Measurements from ENCODE around the gene TTC9B. TPM values are rescaled to one million over a fixed set of nuclear protein-coding genes. Genes with fewer than 3 reads are reported as not detected.

TTC9B gene
- total and polyA plus RNA-seq, 2 of the 13 experiments (the other 11 are each of a cell fraction or from before 2014, with no cell fraction given), result not detected

DNA sequence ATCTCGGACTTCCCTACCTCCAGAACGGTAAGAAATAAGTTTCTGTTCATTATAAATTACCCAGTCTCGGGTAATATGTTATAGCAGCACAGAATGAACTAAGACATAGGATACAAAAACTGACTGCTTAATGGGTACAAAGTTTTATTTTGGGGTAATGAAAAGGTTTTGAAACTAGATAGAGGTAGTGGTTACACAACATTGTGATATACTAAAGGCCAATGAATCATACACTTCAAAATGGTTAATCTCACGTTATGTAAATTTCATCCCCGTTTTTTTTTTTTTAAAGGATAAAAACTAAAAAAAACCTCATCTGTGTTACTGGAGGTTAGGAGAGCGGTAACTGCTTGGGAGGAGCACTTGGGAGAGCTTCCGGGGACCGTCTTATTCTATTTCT is 43.4 kb upstream of the TTC9B start:
- POLR2A ChIA-PET, result no interaction called here
- 96% methylated on average over 8 of the region's 8 CpGs for WGBS (ENCODE audit: low lambda C conversion rate)
- intact Hi-C loops (cut with micrococcal nuclease; ENCODE audit: unreplicated experiment) (no loop called here), in situ Hi-C loops (cut with HindIII; ENCODE audit: extremely low pct_ligation_motif_present, low pct_unique_long_range_greater_than_20kb) (no loop called here)
- H4K20me1 ChIP-seq (ENCODE audit: insufficient read depth, low read length), result peaks cover 3% of the 10 kb centered on the region
- ATAC-seq (no peak), FAIRE-seq (no peak), DNase-seq (ENCODE audit: low spot score) (no peak)
- H3K4me2 ChIP-seq (ENCODE audit: low read depth, low read length), result no peak overlapping the region
- H3K9ac ChIP-seq (ENCODE audit: insufficient read depth, low read depth, low read length), result no peak overlapping the region
- no peaks in the 10 kb centered on the region for H3K4me1 ChIP-seq (ENCODE audit: insufficient read depth, low read length)
- H2AFZ ChIP-seq (ENCODE audit: low read length), result no peak overlapping the region
- no peak overlapping the region for H3K4me3 ChIP-seq (replicated peaks in 1 of 3; ENCODE audit: insufficient read depth in 1 of 3, low read depth in 2 of 3, low read length in 3 of 3)
- peaks cover 15 to 35% of the 10 kb centered on the region in 2 experiments; a peak in 4 of 5 replicates for H3K36me3 ChIP-seq (replicated peaks in 1 of 2; ENCODE audit: control insufficient read depth in 1 of 2, insufficient read depth in 2 of 2, low read length in 2 of 2)
- BruUV-seq (replicated peaks), result no TSS peak
- H3K27ac ChIP-seq (ENCODE audit: extremely low read length, insufficient read depth, low read length), result no peak overlapping the region
- CTCF ChIA-PET (ENCODE audit: low intra/inter-chr PET ratio, low total read pairs), result no interaction called here
- peaks cover 42% of the 10 kb centered on the region for H3K79me2 ChIP-seq (ENCODE audit: insufficient read depth, low read length)
- H3K27me3 ChIP-seq (ENCODE audit: control insufficient read depth in 1 of 2, insufficient read depth in 2 of 2, low read length in 2 of 2), result no peaks in the 10 kb centered on the region
- H3K9me3 ChIP-seq (ENCODE audit: low read length), result no peaks in the 10 kb centered on the region
- TF ChIP-seq ZFP36 (IDR thresholded peaks at IDR 0.05; ENCODE audit: borderline replicate concordance, low read depth, low read length, partially characterized antibody), result no peak
- TF ChIP-seq MED13 (CRISPR knock-in tag; IDR thresholded peaks at IDR 0.05), result no peak
- no peak for TF ChIP-seq ZNF670 (CRISPR knock-in tag; IDR thresholded peaks at IDR 0.05; ENCODE audit: borderline replicate concordance)
- TF ChIP-seq DBP (CRISPR knock-in tag; IDR thresholded peaks at IDR 0.05; ENCODE audit: not compliant biosample characterization), result no peak
- TF ChIP-seq PRDM4 (CRISPR knock-in tag; IDR thresholded peaks at IDR 0.05; ENCODE audit: borderline replicate concordance), result no peak
- no peak for TF ChIP-seq NR2F2 (IDR thresholded peaks at IDR 0.05; ENCODE audit: borderline replicate concordance, low read depth)
- TF ChIP-seq, protein P1, sequence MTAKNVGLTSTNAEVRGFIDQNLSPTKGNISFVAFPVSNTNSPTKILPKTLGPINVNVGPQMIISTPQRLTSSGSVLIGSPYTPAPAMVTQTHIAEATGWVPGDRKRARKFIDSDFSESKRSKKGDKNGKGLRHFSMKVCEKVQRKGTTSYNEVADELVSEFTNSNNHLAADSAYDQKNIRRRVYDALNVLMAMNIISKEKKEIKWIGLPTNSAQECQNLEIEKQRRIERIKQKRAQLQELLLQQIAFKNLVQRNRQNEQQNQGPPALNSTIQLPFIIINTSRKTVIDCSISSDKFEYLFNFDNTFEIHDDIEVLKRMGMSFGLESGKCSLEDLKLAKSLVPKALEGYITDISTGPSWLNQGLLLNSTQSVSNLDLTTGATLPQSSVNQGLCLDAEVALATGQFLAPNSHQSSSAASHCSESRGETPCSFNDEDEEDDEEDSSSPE (CRISPR knock-in tag; IDR thresholded peaks at IDR 0.05), result no peak
- no peak for TF ChIP-seq ZFP82 (CRISPR knock-in tag; IDR thresholded peaks at IDR 0.05; ENCODE audit: borderline replicate concordance)
- no peak for TF ChIP-seq ZNF207 (IDR thresholded peaks at IDR 0.05; ENCODE audit: borderline replicate concordance)
- TF ChIP-seq SOX5 (CRISPR knock-in tag; IDR thresholded peaks at IDR 0.05; ENCODE audit: borderline replicate concordance), result no peak
- no peak for TF ChIP-seq CENPX (CRISPR knock-in tag; IDR thresholded peaks at IDR 0.05)
- TF ChIP-seq TBX3 (IDR thresholded peaks at IDR 0.05; ENCODE audit: borderline replicate concordance), result no peak
- TF ChIP-seq ZNF713 (CRISPR knock-in tag; IDR thresholded peaks at IDR 0.05), result no peak
- TF ChIP-seq RAD51 (IDR thresholded peaks at IDR 0.05; ENCODE audit: borderline replicate concordance), result no peak
- TF ChIP-seq ARID2 (CRISPR knock-in tag; IDR thresholded peaks at IDR 0.05; ENCODE audit: borderline replicate concordance), result no peak
- no peak for TF ChIP-seq ZKSCAN1 (IDR thresholded peaks at IDR 0.05; ENCODE audit: low read length)
- no peak for TF ChIP-seq ZNF564 (CRISPR knock-in tag; IDR thresholded peaks at IDR 0.05)
- TF ChIP-seq ARID5B (CRISPR knock-in tag; IDR thresholded peaks at IDR 0.05), result no peak
- TF ChIP-seq ZNF557 (CRISPR knock-in tag; IDR thresholded peaks at IDR 0.05), result no peak
